GM19438 (cell line): ENCODE results near the gene MYL3.

Experiments used
- ATAC-seq: cut with Tn5 transposase; IDR thresholded peaks from one replicate; pipeline ENCODE4 v1.9.1; 2021; ENCODE audit warnings: low read depth; ENCODE audit not compliant: unreplicated experiment

Gene MYL3

GRCh38 chr3:46884427-46884826 is 21.2 kb upstream of the MYL3 start:
- no peak for ATAC-seq

GRCh38 chr3:46883830-46884185 is 20.6 kb upstream of the MYL3 start:
- no peak for ATAC-seq

GRCh38 chr3:46883054-46883829 is 20.0 kb upstream of the MYL3 start:
- no peak for ATAC-seq

- ATAC-seq = no peak
Measured at GRCh38 chr3:46882377-46883053, 19.3 kb upstream of the MYL3 start.

GRCh38 chr3:46881596-46882376 is 18.5 kb upstream of the MYL3 start:
- ATAC-seq = no peak

GRCh38 chr3:46880884-46881595 is 17.8 kb upstream of the MYL3 start:
- ATAC-seq = no peak

GRCh38 chr3:46878781-46879436 is 15.7 kb upstream of the MYL3 start:
- no peak for ATAC-seq

GRCh38 chr3:46877406-46878125 is 14.3 kb upstream of the MYL3 start, which contains the start of gene PTH1R:
PTH1R (plus strand) TSS chr3:46877721; CDS start chr3:46883560, 5,839 bp downstream.
- no peak for ATAC-seq

GRCh38 chr3:46876313-46877300 is 13.4 kb upstream of the MYL3 start:
- ATAC-seq = no peak

GRCh38 chr3:46875560-46875959 is 12.3 kb upstream of the MYL3 start:
- ATAC-seq = no peak

GRCh38 chr3:46874430-46874829 is 11.2 kb upstream of the MYL3 start:
- no peak for ATAC-seq

GRCh38 chr3:46873521-46873920 is 10.3 kb upstream of the MYL3 start:
- ATAC-seq = no peak

GRCh38 chr3:46871222-46871621 is 8.0 kb upstream of the MYL3 start:
- ATAC-seq = no peak

GRCh38 chr3:46870651-46871050 is 7.4 kb upstream of the MYL3 start:
- ATAC-seq = no peak

GRCh38 chr3:46869440-46869839 is 6.2 kb upstream of the MYL3 start:
- ATAC-seq = no peak

GRCh38 chr3:46868948-46869347 is 5.7 kb upstream of the MYL3 start:
- no peak for ATAC-seq

GRCh38 chr3:46868287-46868686 is 5.0 kb upstream of the MYL3 start:
- no peak for ATAC-seq

GRCh38 chr3:46867550-46867898 is 4.3 kb upstream of the MYL3 start:
- no peak for ATAC-seq
